GM12878 (cell line): ENCODE results near the gene ANK3. TPM values are rescaled to one million over a fixed set of nuclear protein-coding genes. Genes with fewer than 3 reads are reported as not detected.
A peak's percentile ranks its signal among the peaks of the same experiment; 100 is the strongest.

Experiments used
- ATAC-seq: fragments of 200-7000 bp; cut with Tn5 transposase; 3 replicates; pipeline ENCODE4 v1.9.1; 2020; ENCODE audit warnings: mild to moderate bottlenecking, moderate library complexity
- BruUV-seq: library from RNA; stranded (reverse); fragments of 400-500 nt; replicated peaks from 2 replicates; lab custom pipeline; 2021; lab: Mats Ljungman, UMichigan
- CTCF ChIA-PET: fragments of 300-600 bp; sonication (Branson Sonifier 250); formaldehyde crosslinking; extraction: SDS; loops from one replicate; lab custom pipeline; 2021; ENCODE audit warnings: inconsistent platforms; lab: Yijun Ruan, JAX
- POLR2A ChIA-PET: fragments of 350-600 bp; formaldehyde crosslinking; extraction: SDS; loops from one replicate; lab custom pipeline; 2021; ENCODE audit warnings: inconsistent platforms; lab: Charles Lee
- RAD21 ChIA-PET: fragments of 300-600 bp; sonication (Branson Sonifier 250); formaldehyde crosslinking; loops from one replicate; lab custom pipeline; 2023; ENCODE audit warnings: antibody characterized with exemption; ENCODE audit not compliant: unreplicated experiment; lab: Charles Lee
- SMC1A ChIA-PET: fragments of 300-600 bp; sonication (Branson Sonifier 250); formaldehyde crosslinking; loops from one replicate; lab custom pipeline; 2023; ENCODE audit not compliant: unreplicated experiment, uncharacterized antibody; lab: Charles Lee
- DNase-seq: peaks from one replicate; pipeline ENCODE4 v3.0.0-alpha.2; 2011; ENCODE audit warnings: low read depth, low spot score
- FAIRE-seq: peaks from 3 replicates; lab custom pipeline; 2011; peaks lifted over from hg19 to GRCh38; lab: Jason Lieb, UNC
- H2AFZ ChIP-seq: 2 replicates; pipeline ENCODE4 v1.6.0; 2011; ENCODE audit warnings: low read depth, low read length, control low read depth; ENCODE audit not compliant: control insufficient read depth
- H3K27ac ChIP-seq: 2 replicates; pipeline ENCODE4 v1.5.1; 2011; ENCODE audit warnings: control low read depth; ENCODE audit not compliant: control insufficient read depth, insufficient read depth
- H3K27me3 ChIP-seq, 2 experiments: replicated peaks in 1 of 2; 2 replicates each; pipeline versions ENCODE4 v1.6.0 to v1.6.1; 2011; ENCODE audit warnings: low read length in 1 of 2; ENCODE audit not compliant: control insufficient read depth in 2 of 2, insufficient read depth in 2 of 2
- H3K36me3 ChIP-seq, 2 experiments: 2 replicates each; pipeline ENCODE4 v1.5.1; 2011; ENCODE audit warnings: low read length in 1 of 2; ENCODE audit not compliant: control insufficient read depth in 2 of 2, insufficient read depth in 2 of 2
- H3K4me1 ChIP-seq: 2 replicates; pipeline ENCODE4 v1.6.1; 2011; ENCODE audit warnings: mild to moderate bottlenecking, low read length, moderate library complexity, mixed read lengths; ENCODE audit not compliant: control insufficient read depth, insufficient read depth
- H3K4me2 ChIP-seq: 2 replicates; pipeline ENCODE4 v1.6.0; 2011; ENCODE audit warnings: control low read depth; ENCODE audit not compliant: control insufficient read depth, insufficient read depth
- H3K4me3 ChIP-seq: fragments of 200-600 bp; sonication (generic); 2 replicates; pipeline ENCODE4 v1.5.1; 2016
- H3K79me2 ChIP-seq: 2 replicates; pipeline ENCODE4 v1.6.0; 2011; ENCODE audit warnings: low read length; ENCODE audit not compliant: control insufficient read depth, insufficient read depth
- H3K9ac ChIP-seq: 2 replicates; pipeline ENCODE4 v1.8.0; 2011; ENCODE audit warnings: low read length, control low read depth, mixed read lengths; ENCODE audit not compliant: control insufficient read depth, insufficient read depth
- H3K9me3 ChIP-seq: replicated peaks from 3 replicates; pipeline ENCODE4 v1.5.1; 2011; ENCODE audit warnings: mild to moderate bottlenecking, low read length; ENCODE audit not compliant: control insufficient read depth, insufficient read depth
- H4K20me1 ChIP-seq: 2 replicates; pipeline ENCODE4 v1.6.0; 2011; ENCODE audit not compliant: control insufficient read depth, insufficient read depth
- BCL11A ChIP-seq: IDR thresholded peaks from 2 replicates; pipeline ENCODE4 v1.6.1; 2011; ENCODE audit warnings: low read depth, low read length
- CBFB ChIP-seq: IDR thresholded peaks from 2 replicates; pipeline ENCODE4 v1.6.1; 2016; ENCODE audit warnings: antibody characterized with exemption, low read depth
- CBX5 ChIP-seq: sonication (generic); IDR thresholded peaks from 2 replicates; pipeline ENCODE4 v1.6.1; 2016; ENCODE audit warnings: low read depth, moderate library complexity, mild to moderate bottlenecking, inconsistent platforms
- EED ChIP-seq: sonication (generic); IDR thresholded peaks from 2 replicates; pipeline ENCODE4 v1.6.1; 2016; ENCODE audit warnings: antibody characterized with exemption, low read depth
- ETV6 ChIP-seq, 2 experiments: fragments of 450-650 bp in 1 of 2; IDR thresholded peaks in 1 of 2; conservative IDR thresholded peaks in 1 of 2; 2 replicates each; pipeline ENCODE4 v1.6.1; 2014; ENCODE audit warnings: antibody characterized with exemption in 1 of 2, borderline replicate concordance in 1 of 2, low read depth in 1 of 2, mild to moderate bottlenecking in 1 of 2, moderate library complexity in 1 of 2
- HDGF ChIP-seq: fragments of 450-650 bp; IDR thresholded peaks from 2 replicates; pipeline ENCODE4 v1.6.1; 2016; ENCODE audit warnings: antibody characterized with exemption
- MYB ChIP-seq: fragments of 150-350 bp; IDR thresholded peaks from 2 replicates; pipeline ENCODE4 v1.6.1; 2014; ENCODE audit warnings: mild to moderate bottlenecking, low read depth, low read length, borderline replicate concordance
- NFXL1 ChIP-seq: fragments of 450-650 bp; IDR thresholded peaks from 2 replicates; pipeline ENCODE4 v1.6.1; 2017; ENCODE audit warnings: antibody characterized with exemption, mild to moderate bottlenecking, borderline replicate concordance
- POLR2AphosphoS5 ChIP-seq: IDR thresholded peaks from 2 replicates; pipeline ENCODE4 v1.6.1; 2011; ENCODE audit warnings: mild to moderate bottlenecking, low read length, inconsistent platforms
- RBBP5 ChIP-seq: fragments of 200-600 bp; sonication (generic); conservative IDR thresholded peaks from 2 replicates; pipeline ENCODE4 v1.6.1; 2016
- SMAD5 ChIP-seq: IDR thresholded peaks from 2 replicates; pipeline ENCODE4 v1.6.1; 2016; ENCODE audit warnings: antibody characterized with exemption, low read depth
- TAF1 ChIP-seq: IDR thresholded peaks from 2 replicates; pipeline ENCODE4 v1.6.1; 2011; ENCODE audit warnings: mild to moderate bottlenecking, low read depth, low read length, borderline replicate concordance
- TCF12 ChIP-seq: IDR thresholded peaks from 2 replicates; pipeline ENCODE4 v1.6.1; 2011; ENCODE audit warnings: low read depth, mild to moderate bottlenecking, low read length
- WRNIP1 ChIP-seq: IDR thresholded peaks from 2 replicates; pipeline ENCODE4 v1.6.1; 2011; ENCODE audit warnings: low read depth, low read length, improper control_type of control experiment, borderline replicate concordance
- WGBS: methylation state at CpG from one replicate; pipeline ENCODE4 v1.1.6; 2016; ENCODE audit warnings: low lambda C conversion rate; ENCODE audit not compliant: insufficient replicate concordance, insufficient coverage; ENCODE audit errors: missing lambda C conversion rate; 5-methylcytosine and 5-hydroxymethylcytosine counted together
- in situ Hi-C: fragments of 300-500 bp; cut with MboI; formaldehyde crosslinking; loops from 9 replicates; pipeline ENCODE4 v1.14.3; 2018; ENCODE audit warnings: mixed read lengths
- intact Hi-C: fragments of 100-400 bp; cut with micrococcal nuclease; formaldehyde crosslinking; loops from one replicate; pipeline ENCODE4 v1.14.2; 2022; ENCODE audit not compliant: unreplicated experiment
- polyA plus RNA-seq, 11 experiments: library from polyadenylated mRNA; depleted of rRNA in 4 of 11; unstranded in 6 of 11; stranded (reverse) in 5 of 11; fragments of >200 nt; fragmentation: Nextera tagmentation in 4 of 11; fragmentation: Illumina TruSeq in 1 of 11; extraction: Ambion mirVana in 4 of 11; extraction: Trizol in 1 of 11; gene quantifications; 1 replicate in 1 of 11; 2 replicates in 10 of 11; pipeline versions ENCODE4 v1.2.1 to v1.2.3, GENCODE V29; 2011 to 2016; ENCODE audit warnings: inconsistent platforms in 2 of 11, missing spikeins in 2 of 11, low read depth in 1 of 11
- total RNA-seq, 4 experiments: library from RNA; depleted of rRNA in 3 of 4; stranded (reverse); fragments of >200 nt in 3 of 4; fragmentation: Illumina TruSeq in 1 of 4; extraction: Trizol in 1 of 4; gene quantifications; 2 replicates each; pipeline versions ENCODE4 v1.2.1 to v1.2.3, GENCODE V29; 2013 to 2021
- TF ChIP-seq, protein P1 (sequence below): IDR thresholded peaks from 2 replicates; pipeline ENCODE4 v1.6.1; 2011; ENCODE audit warnings: low read depth, low read length, improper control_type of control experiment, borderline replicate concordance
- TF ChIP-seq, protein P2 (sequence below): IDR thresholded peaks from 2 replicates; pipeline ENCODE4 v1.6.1; 2012; ENCODE audit warnings: low read length, inconsistent platforms
- TF ChIP-seq, protein P3 (sequence below): fragments of 450-650 bp; conservative IDR thresholded peaks from 2 replicates; pipeline ENCODE4 v1.6.1; 2017; ENCODE audit warnings: mild to moderate bottlenecking, moderate library complexity
- TF ChIP-seq, protein P4 (sequence below): IDR thresholded peaks from 2 replicates; pipeline ENCODE4 v1.6.1; 2011; ENCODE audit warnings: borderline replicate concordance, low read depth, mild to moderate bottlenecking, moderate library complexity, mixed read lengths, low read length; ENCODE audit not compliant: insufficient read depth; ENCODE audit errors: extremely low read length

ANK3 gene
- total and polyA plus RNA-seq, 10 of the 15 experiments (the other 5 are each of a cell fraction or from before 2014, with no cell fraction given), result 0.06 to 0.82 (median 0.20) TPM; not detected in 2

DNA sequence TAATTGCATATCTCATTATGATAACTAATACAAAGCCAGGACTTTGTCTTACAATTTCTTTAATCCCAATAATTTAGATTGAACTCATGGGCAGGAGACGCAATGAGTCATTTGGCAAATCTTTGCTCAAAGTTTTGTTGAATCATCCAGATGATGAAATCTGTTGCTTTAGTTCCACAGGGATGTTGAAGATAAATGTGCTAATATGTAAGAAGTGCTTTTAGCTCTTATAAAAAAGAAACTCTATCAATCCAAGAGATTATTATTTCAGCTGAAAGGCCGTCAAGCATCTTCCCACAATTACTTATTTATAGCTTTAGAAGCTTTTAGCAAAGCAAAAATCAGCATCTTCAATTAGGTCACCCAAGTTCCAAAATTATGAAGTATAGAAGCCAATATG, 36.8 kb upstream of the ANK3 start (continued):
- TF ChIP-seq, protein P1, sequence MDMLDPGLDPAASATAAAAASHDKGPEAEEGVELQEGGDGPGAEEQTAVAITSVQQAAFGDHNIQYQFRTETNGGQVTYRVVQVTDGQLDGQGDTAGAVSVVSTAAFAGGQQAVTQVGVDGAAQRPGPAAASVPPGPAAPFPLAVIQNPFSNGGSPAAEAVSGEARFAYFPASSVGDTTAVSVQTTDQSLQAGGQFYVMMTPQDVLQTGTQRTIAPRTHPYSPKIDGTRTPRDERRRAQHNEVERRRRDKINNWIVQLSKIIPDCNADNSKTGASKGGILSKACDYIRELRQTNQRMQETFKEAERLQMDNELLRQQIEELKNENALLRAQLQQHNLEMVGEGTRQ, result no peak
- TF ChIP-seq NFXL1 (no peak), MYB (no peak), TAF1 (no peak), SMAD5 (no peak)

DNA sequence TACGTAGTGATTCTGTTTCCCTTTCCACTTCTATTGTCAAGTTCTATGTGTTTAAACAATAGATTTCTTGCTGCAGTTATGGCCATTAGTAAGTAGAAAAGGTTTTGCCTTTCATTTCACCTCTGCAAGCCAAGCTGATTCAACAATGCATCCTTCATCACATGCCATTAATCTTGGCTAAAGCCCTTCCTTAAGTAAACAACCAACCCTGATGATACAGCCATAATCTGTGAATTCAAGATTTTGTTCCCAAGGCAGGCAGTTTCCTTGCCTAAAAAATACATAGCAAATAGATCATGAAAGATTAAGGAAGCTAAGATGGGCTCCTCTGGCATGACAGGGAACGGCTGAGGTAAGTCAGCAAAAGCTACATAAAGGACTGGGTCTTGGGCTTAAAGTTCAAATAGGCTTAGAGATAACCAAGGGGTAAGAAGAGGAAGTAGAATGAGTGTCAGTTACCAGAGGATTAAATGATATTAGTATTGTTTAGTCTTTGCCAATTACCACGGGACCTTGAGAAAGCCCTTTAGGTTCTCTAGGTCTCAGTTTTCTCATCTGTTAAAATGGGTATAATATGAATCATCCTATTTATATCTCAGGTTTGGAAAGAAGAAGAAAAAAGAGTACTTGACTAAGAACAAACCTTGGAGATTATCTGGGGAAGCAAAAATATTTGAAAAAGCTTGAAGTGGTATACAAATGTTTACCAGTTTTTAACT, 35.9 kb upstream of the ANK3 start:
- ChIA-PET SMC1A (interaction anchor here (0.5 to 2.6 kb wide), 8 partner anchors 9 to 187 kb away, joined by 3 to 10 read pairs (median 4); no protein-coding TSS in a partner anchor), POLR2A (no interaction called here), RAD21 (no interaction called here), CTCF (interaction anchor here (1.4 to 4.0 kb wide), 4 partner anchors 13 to 188 kb away, joined by 3 to 22 read pairs (median 10); no protein-coding TSS in a partner anchor)
- intact Hi-C loops, result no loop called here
- 31% methylated on average over 3 of the region's 3 CpGs for WGBS
- Histone ChIP-seq H3K27ac (no peak overlapping the region), H3K4me1 (no peaks in the 10 kb centered on the region), H2AFZ (no peak overlapping the region), H3K4me3 (no peak overlapping the region), H3K36me3 (no peaks in the 10 kb centered on the region), H4K20me1 (no peaks in the 10 kb centered on the region), H3K79me2 (no peaks in the 10 kb centered on the region), H3K4me2 (no peak overlapping the region), H3K27me3 (no peaks in the 10 kb centered on the region), H3K9ac (no peak overlapping the region), H3K9me3 (no peaks in the 10 kb centered on the region)
- no peak for DNase-seq
- no peak for TF ChIP-seq HDGF
- TF ChIP-seq CBX5, result no peak
- no peak for TF ChIP-seq TCF12
- TF ChIP-seq, protein P2, sequence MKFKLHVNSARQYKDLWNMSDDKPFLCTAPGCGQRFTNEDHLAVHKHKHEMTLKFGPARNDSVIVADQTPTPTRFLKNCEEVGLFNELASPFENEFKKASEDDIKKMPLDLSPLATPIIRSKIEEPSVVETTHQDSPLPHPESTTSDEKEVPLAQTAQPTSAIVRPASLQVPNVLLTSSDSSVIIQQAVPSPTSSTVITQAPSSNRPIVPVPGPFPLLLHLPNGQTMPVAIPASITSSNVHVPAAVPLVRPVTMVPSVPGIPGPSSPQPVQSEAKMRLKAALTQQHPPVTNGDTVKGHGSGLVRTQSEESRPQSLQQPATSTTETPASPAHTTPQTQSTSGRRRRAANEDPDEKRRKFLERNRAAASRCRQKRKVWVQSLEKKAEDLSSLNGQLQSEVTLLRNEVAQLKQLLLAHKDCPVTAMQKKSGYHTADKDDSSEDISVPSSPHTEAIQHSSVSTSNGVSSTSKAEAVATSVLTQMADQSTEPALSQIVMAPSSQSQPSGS, result no peak
- no peak for TF ChIP-seq EED
- no peak for TF ChIP-seq WRNIP1
- TF ChIP-seq, protein P3, sequence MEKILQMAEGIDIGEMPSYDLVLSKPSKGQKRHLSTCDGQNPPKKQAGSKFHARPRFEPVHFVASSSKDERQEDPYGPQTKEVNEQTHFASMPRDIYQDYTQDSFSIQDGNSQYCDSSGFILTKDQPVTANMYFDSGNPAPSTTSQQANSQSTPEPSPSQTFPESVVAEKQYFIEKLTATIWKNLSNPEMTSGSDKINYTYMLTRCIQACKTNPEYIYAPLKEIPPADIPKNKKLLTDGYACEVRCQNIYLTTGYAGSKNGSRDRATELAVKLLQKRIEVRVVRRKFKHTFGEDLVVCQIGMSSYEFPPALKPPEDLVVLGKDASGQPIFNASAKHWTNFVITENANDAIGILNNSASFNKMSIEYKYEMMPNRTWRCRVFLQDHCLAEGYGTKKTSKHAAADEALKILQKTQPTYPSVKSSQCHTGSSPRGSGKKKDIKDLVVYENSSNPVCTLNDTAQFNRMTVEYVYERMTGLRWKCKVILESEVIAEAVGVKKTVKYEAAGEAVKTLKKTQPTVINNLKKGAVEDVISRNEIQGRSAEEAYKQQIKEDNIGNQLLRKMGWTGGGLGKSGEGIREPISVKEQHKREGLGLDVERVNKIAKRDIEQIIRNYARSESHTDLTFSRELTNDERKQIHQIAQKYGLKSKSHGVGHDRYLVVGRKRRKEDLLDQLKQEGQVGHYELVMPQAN, result no peak
- TF ChIP-seq ETV6 (conservative IDR thresholded peaks at IDR 0.05 in 1 of 2, IDR thresholded peaks at IDR 0.05 in 1 of 2; ENCODE audit: borderline replicate concordance in 1 of 2, low read depth in 1 of 2), result no peak
- no peak for TF ChIP-seq RBBP5
- no peak for TF ChIP-seq POLR2AphosphoS5
- TF ChIP-seq, protein P4, sequence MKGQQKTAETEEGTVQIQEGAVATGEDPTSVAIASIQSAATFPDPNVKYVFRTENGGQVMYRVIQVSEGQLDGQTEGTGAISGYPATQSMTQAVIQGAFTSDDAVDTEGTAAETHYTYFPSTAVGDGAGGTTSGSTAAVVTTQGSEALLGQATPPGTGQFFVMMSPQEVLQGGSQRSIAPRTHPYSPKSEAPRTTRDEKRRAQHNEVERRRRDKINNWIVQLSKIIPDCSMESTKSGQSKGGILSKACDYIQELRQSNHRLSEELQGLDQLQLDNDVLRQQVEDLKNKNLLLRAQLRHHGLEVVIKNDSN, result no peak
- TF ChIP-seq BCL11A, result no peak
- TF ChIP-seq CBFB, result no peak
- in situ Hi-C loops, result no loop called here
- no peak for FAIRE-seq
- ATAC-seq, result peak; percentile 37; the same call in 1 of the 3 replicates
- BruUV-seq, result no TSS peak
